ENCODE measurements around the gene JAGN1.
"Not testable (repeated sequence)": the region's sequence is repeated elsewhere in the genome, so short reads cannot be mapped to it uniquely, and the experiment has no call there.

JAGN1 gene

GRCh38 chr3:9870978-9871377, 19.4 kb upstream of the JAGN1 start:
- Histone ChIP-seq H3K9ac (ENCODE audit: low read length) (no peak overlapping the region), H3K9me3 (ENCODE audit: low read length) (no peaks in the 10 kb centered on the region), H3K4me3 (ENCODE audit: low read depth in 1 of 2, low read length in 2 of 2) (no peak overlapping the region), H3K27me3 (ENCODE audit: control insufficient read depth in 1 of 2, insufficient read depth in 2 of 2, low read length in 2 of 2) (no peaks in the 10 kb centered on the region), H3K27ac (ENCODE audit: low read depth, low read length) (no peak overlapping the region), H3K4me1 (ENCODE audit: insufficient read depth, low read length) (peaks cover 13% of the 10 kb centered on the region), H3K36me3 (ENCODE audit: insufficient read depth, low read length) (no peaks in the 10 kb centered on the region)

- H3K9ac ChIP-seq (ENCODE audit: low read length); H3K4me3 ChIP-seq (ENCODE audit: low read depth in 1 of 2, low read length in 2 of 2); H3K4me1 ChIP-seq (ENCODE audit: insufficient read depth, low read length); H3K9me3 ChIP-seq (ENCODE audit: low read length); H3K27me3 ChIP-seq (ENCODE audit: control insufficient read depth in 1 of 2, insufficient read depth in 2 of 2, low read length in 2 of 2); H3K36me3 ChIP-seq (ENCODE audit: insufficient read depth, low read length); H3K27ac ChIP-seq (ENCODE audit: low read depth, low read length): not testable (repeated sequence)
These were observed 18.3 kb upstream of the JAGN1 start for GRCh38 chr3:9872067-9872466.

GRCh38 chr3:9875448-9875847, 15.0 kb upstream of the JAGN1 start:
- Histone ChIP-seq H3K9me3 (ENCODE audit: low read length) (no peaks in the 10 kb centered on the region), H3K9ac (ENCODE audit: low read length) (no peak overlapping the region), H3K4me1 (ENCODE audit: insufficient read depth, low read length) (no peaks in the 10 kb centered on the region), H3K27me3 (ENCODE audit: control insufficient read depth in 1 of 2, insufficient read depth in 2 of 2, low read length in 2 of 2) (no peaks in the 10 kb centered on the region), H3K27ac (ENCODE audit: low read depth, low read length) (no peak overlapping the region), H3K4me3 (ENCODE audit: low read depth in 1 of 2, low read length in 2 of 2) (no peak overlapping the region), H3K36me3 (ENCODE audit: insufficient read depth, low read length) (no peaks in the 10 kb centered on the region)

GRCh38 chr3:9876255-9876654, 14.2 kb upstream of the JAGN1 start:
- not testable (repeated sequence) for H3K9ac ChIP-seq (ENCODE audit: low read length); H3K4me3 ChIP-seq (ENCODE audit: low read depth in 1 of 2, low read length in 2 of 2); H3K27me3 ChIP-seq (ENCODE audit: control insufficient read depth in 1 of 2, insufficient read depth in 2 of 2, low read length in 2 of 2); H3K4me1 ChIP-seq (ENCODE audit: insufficient read depth, low read length); H3K9me3 ChIP-seq (ENCODE audit: low read length); H3K27ac ChIP-seq (ENCODE audit: low read depth, low read length); H3K36me3 ChIP-seq (ENCODE audit: insufficient read depth, low read length)

- no peak overlapping the region for H3K9ac ChIP-seq (ENCODE audit: low read length)
- no peaks in the 10 kb centered on the region for H3K27me3 ChIP-seq (ENCODE audit: control insufficient read depth in 1 of 2, insufficient read depth in 2 of 2, low read length in 2 of 2)
- no peak overlapping the region for H3K27ac ChIP-seq (ENCODE audit: low read depth, low read length)
- H3K9me3 ChIP-seq (ENCODE audit: low read length): no peaks in the 10 kb centered on the region
- H3K4me1 ChIP-seq (ENCODE audit: insufficient read depth, low read length): no peaks in the 10 kb centered on the region
- no peaks in the 10 kb centered on the region for H3K36me3 ChIP-seq (ENCODE audit: insufficient read depth, low read length)
- H3K4me3 ChIP-seq (ENCODE audit: low read depth in 1 of 2, low read length in 2 of 2): no peak overlapping the region
These were observed 13.4 kb upstream of the JAGN1 start for GRCh38 chr3:9876991-9877390.

GRCh38 chr3:9878700-9879099, 11.7 kb upstream of the JAGN1 start:
- Histone ChIP-seq H3K9ac (ENCODE audit: low read length) (no peak overlapping the region), H3K36me3 (ENCODE audit: insufficient read depth, low read length) (no peaks in the 10 kb centered on the region), H3K27ac (ENCODE audit: low read depth, low read length) (no peak overlapping the region), H3K27me3 (ENCODE audit: control insufficient read depth in 1 of 2, insufficient read depth in 2 of 2, low read length in 2 of 2) (no peaks in the 10 kb centered on the region), H3K4me1 (ENCODE audit: insufficient read depth, low read length) (no peaks in the 10 kb centered on the region), H3K9me3 (ENCODE audit: low read length) (no peaks in the 10 kb centered on the region), H3K4me3 (ENCODE audit: low read depth in 1 of 2, low read length in 2 of 2) (no peak overlapping the region)

- H3K9ac ChIP-seq (ENCODE audit: low read length): no peak within 1 kb of the TSS
- no peaks in the 10 kb centered on the region for H3K4me1 ChIP-seq (ENCODE audit: insufficient read depth, low read length)
- no peaks in the 10 kb centered on the region for H3K27me3 ChIP-seq (ENCODE audit: control insufficient read depth in 1 of 2, insufficient read depth in 2 of 2, low read length in 2 of 2)
- no peaks in the 10 kb centered on the region for H3K36me3 ChIP-seq (ENCODE audit: insufficient read depth, low read length)
- H3K27ac ChIP-seq (ENCODE audit: low read depth, low read length): no peak within 1 kb of the TSS
- H3K4me3 ChIP-seq (ENCODE audit: low read depth in 1 of 2, low read length in 2 of 2): no peak within 1 kb of the TSS
- no peaks in the 10 kb centered on the region for H3K9me3 ChIP-seq (ENCODE audit: low read length)
These were observed 10.4 kb upstream of the JAGN1 start, which contains the start of gene CIDEC for GRCh38 chr3:9879830-9880549. Gene CIDEC, minus strand, starts transcription at chr3:9880253. Its CDS starts 1,767 bp downstream, at chr3:9878486.

GRCh38 chr3:9881441-9881840, 9.0 kb upstream of the JAGN1 start:
- no peaks in the 10 kb centered on the region for H3K27me3 ChIP-seq (ENCODE audit: control insufficient read depth in 1 of 2, insufficient read depth in 2 of 2, low read length in 2 of 2)

GRCh38 chr3:9883706-9884554, 6.5 kb upstream of the JAGN1 start:
- H3K9me3 ChIP-seq (ENCODE audit: low read length): no peaks in the 10 kb centered on the region
- H3K4me3 ChIP-seq (ENCODE audit: low read depth in 1 of 2, low read length in 2 of 2): no peak overlapping the region

More at GRCh38 chr3:9881441-9881840, 9.0 kb upstream of the JAGN1 start:
- no peaks in the 10 kb centered on the region for H3K4me1 ChIP-seq (ENCODE audit: insufficient read depth, low read length)
- no peaks in the 10 kb centered on the region for H3K9me3 ChIP-seq (ENCODE audit: low read length)
- no peaks in the 10 kb centered on the region for H3K36me3 ChIP-seq (ENCODE audit: insufficient read depth, low read length)
- H3K4me3 ChIP-seq (ENCODE audit: low read depth in 1 of 2, low read length in 2 of 2): no peak overlapping the region
- no peak overlapping the region for H3K27ac ChIP-seq (ENCODE audit: low read depth, low read length)
- H3K9ac ChIP-seq (ENCODE audit: low read length): no peak overlapping the region

GRCh38 chr3:9884555-9885165, 5.8 kb upstream of the JAGN1 start:
- no peak overlapping the region for H3K27ac ChIP-seq (ENCODE audit: low read depth, low read length)
- H3K9ac ChIP-seq (ENCODE audit: low read length): no peak overlapping the region
- H3K36me3 ChIP-seq (ENCODE audit: insufficient read depth, low read length): no peaks in the 10 kb centered on the region

More at GRCh38 chr3:9883706-9884554, 6.5 kb upstream of the JAGN1 start:
- no peaks in the 10 kb centered on the region for H3K4me1 ChIP-seq (ENCODE audit: insufficient read depth, low read length)
- no peaks in the 10 kb centered on the region for H3K27me3 ChIP-seq (ENCODE audit: control insufficient read depth in 1 of 2, insufficient read depth in 2 of 2, low read length in 2 of 2)
- no peak overlapping the region for H3K27ac ChIP-seq (ENCODE audit: low read depth, low read length)
- H3K36me3 ChIP-seq (ENCODE audit: insufficient read depth, low read length): no peaks in the 10 kb centered on the region
- H3K9ac ChIP-seq (ENCODE audit: low read length): no peak overlapping the region

GRCh38 chr3:9886328-9886727, 4.1 kb upstream of the JAGN1 start:
- Histone ChIP-seq H3K9ac (ENCODE audit: low read length) (no peak overlapping the region), H3K9me3 (ENCODE audit: low read length) (no peaks in the 10 kb centered on the region), H3K4me1 (ENCODE audit: insufficient read depth, low read length) (peaks cover 6% of the 10 kb centered on the region), H3K4me3 (ENCODE audit: low read depth in 1 of 2, low read length in 2 of 2) (no peak overlapping the region), H3K36me3 (ENCODE audit: insufficient read depth, low read length) (no peaks in the 10 kb centered on the region), H3K27me3 (ENCODE audit: control insufficient read depth in 1 of 2, insufficient read depth in 2 of 2, low read length in 2 of 2) (no peaks in the 10 kb centered on the region), H3K27ac (ENCODE audit: low read depth, low read length) (no peak overlapping the region)

More at GRCh38 chr3:9884555-9885165, 5.8 kb upstream of the JAGN1 start:
- no peaks in the 10 kb centered on the region for H3K27me3 ChIP-seq (ENCODE audit: control insufficient read depth in 1 of 2, insufficient read depth in 2 of 2, low read length in 2 of 2)
- H3K4me1 ChIP-seq (ENCODE audit: insufficient read depth, low read length): peaks cover under 1% of the 10 kb centered on the region
- H3K4me3 ChIP-seq (ENCODE audit: low read depth in 1 of 2, low read length in 2 of 2): no peak overlapping the region
- H3K9me3 ChIP-seq (ENCODE audit: low read length): no peaks in the 10 kb centered on the region

All from muscle layer of colon (tissue), 2 donors.